Left colon (tissue), 2 donors: ENCODE results near the gene PLCL2. TPM values are rescaled to one million over a fixed set of nuclear protein-coding genes. Genes with fewer than 3 reads are reported as not detected.
"Not testable (repeated sequence)": the region's sequence is repeated elsewhere in the genome, so short reads cannot be mapped to it uniquely, and the experiment has no call there.

Experiments
- ATAC-seq: fragments of 200-7000 bp; cut with Tn5 transposase; one replicate; pipeline ENCODE4 v1.9.1; 2020; ENCODE audit warnings: mild to moderate bottlenecking, moderate library complexity
- DNase-seq, 2 donors: peaks; one replicate each; pipeline ENCODE4 v3.0.0-alpha.2; 2020
- intact Hi-C, 2 donors: fragments of 100-400 bp; cut with DNase I in 1 of 2; cut with micrococcal nuclease in 1 of 2; formaldehyde crosslinking; loops; one replicate each; pipeline versions ENCODE4 v1.11.2 to v1.14.0; 2022; cut with DNase I, micrococcal nuclease
- total RNA-seq, 2 donors: library from RNA; stranded (reverse); fragmentation: NEBNext Ultra II Directional; extraction: Animal tissue kit (Norgen Biotek cat#: 25700); gene quantifications; one replicate each; pipeline ENCODE4 v1.2.1, GENCODE V29; 2021
- donor health status: DM: no; HTN: no; CAD: no.
- donor health status: DM: yes; HTN: yes; CAD: no.

Gene PLCL2
- total RNA-seq, 2 donors from 2014 or later = 15.3 to 28.7 TPM

DNA sequence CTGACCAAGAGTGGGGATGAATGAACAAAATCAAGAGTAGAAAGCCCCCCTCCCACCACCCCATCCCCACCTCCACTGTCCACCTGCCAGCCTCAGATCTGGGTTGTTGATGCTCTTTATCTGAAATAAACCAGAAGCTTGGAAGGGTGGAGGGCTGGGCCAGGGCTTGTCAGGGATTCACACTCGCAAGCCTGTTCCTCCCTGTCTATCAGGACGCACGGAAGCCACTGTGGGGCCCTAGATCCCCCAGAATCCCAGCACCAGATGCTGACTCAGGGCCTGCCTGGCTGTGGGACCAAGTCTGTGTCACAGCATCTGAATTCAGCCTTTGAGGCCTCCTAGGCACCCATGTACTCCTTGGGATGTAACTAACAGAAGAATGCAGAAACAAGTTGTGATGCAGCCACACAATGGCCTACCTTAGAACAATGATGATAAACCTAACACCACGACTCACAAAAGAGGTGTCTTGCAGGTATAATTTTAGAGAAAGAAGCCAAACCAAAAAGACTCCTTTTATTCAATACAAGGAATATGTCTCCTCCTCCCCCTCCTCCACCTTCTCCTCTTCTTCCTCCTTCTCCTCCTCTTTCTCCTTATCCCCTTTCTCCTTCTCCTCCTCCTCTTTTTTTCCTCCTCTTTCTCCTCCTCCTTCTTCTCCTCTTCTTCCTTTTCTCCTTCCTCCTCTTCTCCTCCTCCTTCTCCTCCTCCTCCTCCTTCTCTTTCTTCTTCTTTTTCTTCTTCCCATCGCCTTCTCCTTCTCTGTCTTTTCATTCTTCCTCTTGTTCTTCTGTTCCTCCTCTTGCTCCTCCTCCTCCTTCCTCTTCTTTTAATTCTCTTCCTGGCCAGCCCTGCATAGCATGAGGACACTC, 234.7 kb downstream of the PLCL2 start:
- DNase-seq = no peak
- intact Hi-C loops = no loop called here

DNA sequence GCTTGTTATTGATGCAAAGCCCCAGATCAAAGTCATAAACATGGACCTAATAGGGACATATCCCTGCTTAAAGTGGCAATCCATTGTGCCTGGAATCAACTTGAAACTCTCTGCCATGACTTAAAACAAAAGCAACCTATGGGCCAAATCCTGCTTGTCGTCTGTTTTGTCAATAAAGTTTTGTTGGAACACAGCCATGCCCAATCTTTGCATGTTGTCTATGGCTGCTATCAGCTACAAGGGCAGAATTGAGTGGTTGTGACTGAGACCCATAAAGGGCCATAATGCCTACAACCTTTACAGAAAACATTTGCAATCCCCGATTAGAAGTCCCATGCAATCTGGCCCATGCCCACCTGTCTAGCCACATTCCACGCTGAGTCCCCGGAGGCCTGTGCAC, 235.4 kb downstream of the PLCL2 start:
- no peak for ATAC-seq
- no peak for DNase-seq
- intact Hi-C loops = no loop called here

More for the DNA sequence above, 234.7 kb downstream of the PLCL2 start:
- ATAC-seq = no peak

DNA sequence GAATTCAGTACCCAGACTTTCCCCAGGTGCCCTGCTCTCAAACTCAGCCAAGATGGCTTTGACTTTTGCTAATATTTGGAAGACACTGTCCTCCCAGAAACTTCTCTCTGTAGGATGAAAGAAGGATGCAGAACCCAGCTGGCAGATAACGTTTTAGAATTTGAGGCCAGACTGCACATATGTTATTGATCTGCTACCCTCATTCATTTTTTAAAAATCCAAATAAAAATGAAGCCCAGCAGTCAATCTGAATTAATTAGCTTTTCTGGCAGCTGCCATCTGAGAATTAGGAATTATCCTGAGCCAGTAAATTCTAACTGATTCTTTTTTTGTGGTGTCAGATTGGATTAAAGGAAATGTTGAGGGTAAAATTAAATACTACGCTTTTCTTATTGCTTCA, 236.6 kb downstream of the PLCL2 start:
- ATAC-seq = no peak
- DNase-seq = no peak
- intact Hi-C loops = no loop called here

DNA sequence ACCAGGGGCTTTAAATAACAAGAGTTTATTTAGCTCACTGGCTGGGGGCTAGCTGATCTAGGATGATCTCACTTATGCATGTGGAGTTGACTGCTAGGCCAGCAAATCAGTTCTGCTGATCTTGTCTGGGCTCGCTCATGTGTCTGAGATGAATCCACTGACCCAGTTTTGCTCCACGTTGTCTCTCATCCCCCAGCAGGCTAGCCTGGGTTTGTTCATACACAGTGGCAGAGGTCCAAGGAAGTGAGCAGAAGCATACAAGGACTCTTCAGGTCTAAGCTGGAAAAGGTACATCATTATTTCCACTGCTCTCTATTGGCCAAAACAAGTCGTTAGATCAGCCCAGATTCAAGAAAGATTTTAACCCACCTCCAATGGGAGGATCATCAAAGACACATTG, 238.0 kb downstream of the PLCL2 start:
- intact Hi-C loops = no loop called here
- DNase-seq (no peak), ATAC-seq (no peak)

DNA sequence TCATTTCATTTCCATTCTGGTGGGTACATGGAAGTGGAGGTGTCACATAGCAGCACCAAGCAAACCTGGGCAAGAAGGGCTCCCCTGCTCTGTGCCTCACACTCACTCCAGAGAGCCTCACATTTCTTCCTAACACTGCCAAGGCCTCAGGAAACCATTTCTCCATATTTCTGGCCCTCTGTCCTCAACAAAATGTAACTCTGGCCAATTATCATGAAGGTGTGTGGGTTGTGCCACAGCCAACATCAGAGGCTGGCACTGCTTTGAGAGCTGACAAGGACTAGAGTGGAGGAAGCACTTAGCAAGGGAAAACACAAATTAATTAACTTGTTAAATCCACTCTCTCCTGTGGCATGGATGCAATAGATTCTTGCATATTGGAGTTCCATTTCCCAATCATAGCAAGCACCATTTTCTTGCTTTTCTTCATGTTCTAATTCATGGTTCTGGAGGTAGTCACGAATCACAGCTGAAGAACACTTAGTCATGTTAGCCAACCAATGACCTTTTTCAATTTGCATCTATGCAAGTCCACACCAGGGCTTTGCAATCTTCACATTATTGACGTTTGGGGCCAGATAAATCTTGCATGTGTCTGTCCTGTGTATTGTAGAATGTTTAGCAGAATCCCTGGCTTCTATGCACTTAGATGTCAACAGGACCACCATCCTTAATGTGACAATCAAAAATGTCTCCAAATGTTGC, 241.1 kb downstream of the PLCL2 start:
- DNase-seq = no peak
- intact Hi-C loops = no loop called here
- ATAC-seq = no peak

DNA sequence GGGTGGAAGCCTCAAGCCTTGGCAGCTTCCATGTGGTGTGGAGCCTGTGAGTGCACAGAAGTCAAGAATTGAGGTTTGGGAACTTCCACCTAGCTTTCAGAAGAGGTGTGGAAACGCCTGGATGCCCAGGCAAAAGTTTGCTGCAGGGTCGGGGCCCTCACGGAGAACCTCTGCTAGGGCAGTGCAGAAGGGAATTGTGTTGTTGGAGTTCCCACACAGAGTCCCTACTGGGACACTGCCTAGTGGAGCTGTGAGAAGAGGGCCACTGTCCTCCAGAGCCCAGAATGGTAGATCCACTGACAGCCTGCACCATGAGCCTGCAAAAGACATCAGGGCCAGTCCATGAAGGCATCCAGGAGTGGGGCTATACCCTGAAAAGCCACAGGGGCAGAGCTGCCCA, 243.9 kb downstream of the PLCL2 start:
- ATAC-seq, DNase-seq, intact Hi-C loops: not testable (repeated sequence)

DNA sequence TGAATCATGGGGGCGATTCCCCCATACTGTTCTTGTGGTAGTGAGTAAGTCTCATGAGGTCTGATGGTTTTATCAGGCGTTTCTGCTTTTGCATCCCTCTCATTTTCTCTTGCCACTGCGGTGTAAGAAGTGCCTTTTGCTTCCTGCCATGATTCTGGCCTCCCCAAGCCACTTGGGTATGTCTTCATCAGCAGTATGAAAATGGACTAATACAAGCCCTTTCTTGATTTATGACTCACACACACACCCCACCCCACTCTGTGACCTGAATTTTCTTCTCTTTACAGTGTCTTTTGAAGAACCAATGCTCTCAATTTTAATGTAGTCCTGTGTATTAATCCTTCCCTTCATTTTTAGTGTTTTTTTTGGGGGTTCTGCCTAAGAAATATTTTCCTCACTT, 244.8 kb downstream of the PLCL2 start:
- intact Hi-C loops = no loop called here
- DNase-seq (no peak), ATAC-seq (no peak)

DNA sequence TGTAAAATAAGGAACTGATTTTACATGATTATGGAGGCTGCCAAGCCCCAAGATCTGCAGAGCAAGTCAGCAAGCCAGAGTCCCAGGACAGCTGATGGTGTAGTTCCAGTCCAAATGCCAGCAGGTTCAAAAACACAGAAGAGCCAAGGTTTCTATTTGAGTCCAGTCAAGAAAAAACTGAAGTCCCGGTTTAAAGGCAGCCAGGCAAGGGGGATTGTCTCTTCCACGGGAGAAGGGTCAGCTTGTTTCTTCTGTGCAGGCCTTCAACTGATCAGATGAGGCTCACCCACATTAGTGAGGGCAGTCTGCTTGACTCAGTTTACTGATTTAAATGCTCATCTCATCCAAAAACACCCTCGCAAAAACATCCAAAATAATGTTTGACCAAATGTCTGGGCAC, 246.2 kb downstream of the PLCL2 start:
- intact Hi-C loops = no loop called here
- DNase-seq = no peak
- ATAC-seq = no peak

DNA sequence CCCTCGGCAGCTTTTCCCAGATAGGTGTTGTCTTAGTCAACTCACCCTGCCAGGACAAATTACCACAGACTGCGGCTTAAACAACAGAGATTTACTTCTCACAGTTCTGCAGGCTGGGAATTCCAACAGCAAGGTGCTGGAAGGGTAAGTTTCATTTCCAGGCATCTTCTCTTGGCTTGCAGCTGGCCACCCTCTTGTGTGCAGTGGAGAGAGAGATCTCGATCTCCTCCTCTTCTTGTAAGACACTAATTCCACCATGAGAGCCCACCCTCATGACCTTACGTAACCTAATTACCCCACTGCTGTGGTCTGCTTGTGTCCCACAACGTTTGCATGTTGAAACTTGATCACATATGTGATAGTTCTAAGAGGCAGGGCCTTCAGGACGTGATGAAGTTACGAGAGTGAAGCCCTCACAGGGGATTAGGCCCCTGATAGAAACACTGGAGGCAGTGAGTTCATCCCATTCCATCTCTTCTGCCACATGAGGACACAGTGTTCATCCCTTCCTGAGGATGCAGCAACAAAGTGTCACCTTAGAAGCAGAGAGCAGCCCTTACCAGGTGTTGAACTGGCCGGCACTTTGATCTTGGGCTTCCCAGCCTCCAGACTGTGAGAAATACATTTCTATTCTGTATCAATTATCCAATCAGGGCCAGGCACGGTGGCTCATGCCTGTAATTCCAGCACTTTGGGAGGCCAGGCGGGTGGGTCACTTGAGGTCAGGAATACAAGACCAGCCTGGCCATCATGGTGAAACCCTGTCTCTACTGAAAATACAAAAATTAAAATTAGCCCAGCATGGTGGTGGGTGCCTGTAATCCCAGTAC, 247.7 kb downstream of the PLCL2 start:
- intact Hi-C loops = no loop called here
- no peak for ATAC-seq
- no peak for DNase-seq

DNA sequence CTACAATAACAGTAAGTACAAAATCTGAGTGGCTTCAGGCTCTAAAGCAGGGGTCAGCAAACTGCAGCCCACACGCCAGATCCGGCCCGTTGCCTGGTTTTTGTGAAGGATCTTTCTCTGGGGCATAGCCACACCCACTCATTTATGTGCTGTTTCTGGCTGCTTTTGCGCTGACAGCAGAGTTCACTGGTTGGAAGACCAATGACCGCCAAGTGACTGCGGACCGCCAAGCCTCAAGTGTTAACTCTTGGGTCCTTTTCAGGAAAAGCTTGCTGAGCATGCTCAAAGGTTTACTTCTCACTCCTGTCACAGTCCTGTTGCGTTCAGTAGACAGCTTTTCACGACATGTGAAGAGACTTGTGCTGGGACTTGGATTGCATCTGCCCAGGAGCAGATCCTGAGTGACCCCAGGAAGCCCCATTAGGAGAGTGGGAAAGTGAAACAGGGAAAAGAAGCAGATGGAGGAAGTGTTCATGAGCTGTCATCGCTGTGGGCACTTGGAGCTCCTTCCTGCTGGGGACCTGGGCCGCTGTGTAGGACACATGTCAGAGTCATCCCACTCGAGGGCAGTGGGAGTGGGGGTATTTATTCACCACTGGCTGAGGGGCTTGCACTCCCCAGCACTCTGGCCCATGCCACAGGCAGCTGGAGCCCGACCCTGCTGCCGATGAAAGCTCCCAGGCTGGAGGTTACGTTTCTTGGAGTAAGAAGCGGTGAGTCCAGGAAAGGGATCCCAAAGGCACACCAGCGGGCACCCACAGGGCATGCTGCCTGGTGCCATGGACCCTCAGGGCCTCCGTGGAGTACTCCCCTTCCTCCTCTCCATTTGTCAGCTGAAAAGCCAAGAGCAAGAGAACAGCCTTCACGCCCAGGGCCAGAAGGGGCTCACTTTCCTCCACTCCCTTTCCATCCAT, 249.1 kb downstream of the PLCL2 start:
- intact Hi-C loops = no loop called here
- no peak for ATAC-seq

DNA sequence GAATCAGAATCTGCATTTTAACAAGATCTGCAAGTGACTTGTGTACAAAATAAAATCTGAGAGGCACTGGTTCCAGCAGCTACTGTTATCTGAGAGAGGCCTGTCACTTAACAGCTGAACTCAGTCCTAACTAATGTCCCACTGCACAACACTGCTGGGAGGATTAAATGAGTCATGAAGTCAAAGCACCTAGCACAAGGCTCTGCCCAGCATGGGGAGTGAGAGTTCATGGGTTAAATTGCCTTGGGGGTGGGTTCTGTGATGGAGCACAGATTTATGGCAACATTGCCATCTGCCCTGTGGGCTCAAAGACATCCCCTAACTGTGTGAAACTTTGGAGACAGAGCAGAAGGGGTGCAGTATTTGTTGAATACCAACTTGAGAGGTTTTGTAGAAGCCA, 250.9 kb downstream of the PLCL2 start:
- ATAC-seq = no peak
- DNase-seq = no peak
- intact Hi-C loops = no loop called here

More for the DNA sequence above, 249.1 kb downstream of the PLCL2 start:
- DNase-seq = no peak

DNA sequence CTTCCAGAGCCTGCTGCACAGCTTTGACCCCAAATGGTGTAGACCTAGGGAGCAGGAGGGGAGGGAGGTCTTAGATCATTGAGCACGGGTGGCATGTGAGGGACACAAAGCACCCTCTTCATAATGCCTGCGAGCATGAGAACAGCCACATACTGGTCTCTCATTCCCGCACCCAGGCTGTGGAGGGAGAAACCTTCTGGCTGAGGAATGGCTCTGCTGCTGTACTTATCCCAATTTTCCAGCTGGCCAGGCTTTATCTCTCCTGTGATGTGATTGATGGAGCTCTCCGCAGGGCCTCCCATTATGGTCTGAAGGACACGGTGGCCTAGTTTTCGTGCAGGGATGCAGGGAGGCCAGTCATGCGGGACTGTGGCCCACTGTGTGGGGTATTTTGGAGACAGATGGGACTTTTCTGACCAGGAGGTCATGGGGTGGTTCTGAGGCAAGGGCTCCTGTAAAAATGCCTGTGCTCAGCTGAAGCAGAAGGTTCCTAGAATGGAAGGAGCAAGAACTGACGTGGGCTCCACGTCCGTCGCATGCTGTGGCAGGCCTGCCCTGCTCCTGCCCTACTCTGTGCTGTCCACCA, 251.5 kb downstream of the PLCL2 start:
- ATAC-seq (no peak), DNase-seq (no peak)
- intact Hi-C loops = no loop called here

DNA sequence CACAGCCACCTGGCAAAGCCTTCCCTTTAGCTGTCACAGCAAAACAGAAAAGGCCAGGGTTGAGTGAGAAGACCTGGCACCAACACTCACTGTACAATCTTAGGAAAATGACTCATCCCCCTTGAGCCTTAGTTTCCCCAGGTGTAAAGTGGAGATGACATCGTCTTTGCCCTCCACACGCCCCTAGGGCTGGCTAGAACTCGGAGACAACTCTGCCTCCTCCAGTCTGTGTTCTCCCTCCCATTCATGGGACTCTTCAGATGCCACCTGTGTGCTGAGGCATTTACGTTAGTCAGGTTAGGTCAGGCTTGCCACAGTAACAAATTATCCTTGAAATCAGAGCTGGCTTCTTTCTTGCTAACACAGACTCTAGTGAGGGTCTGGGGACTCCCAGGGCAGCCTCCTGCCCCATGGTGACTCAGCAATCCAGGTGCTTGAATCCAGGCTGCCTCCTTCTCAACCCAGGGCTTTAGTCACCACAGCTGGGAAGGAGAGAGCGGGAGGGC, 252.6 kb downstream of the PLCL2 start:
- no peak for ATAC-seq
- intact Hi-C loops = no loop called here
- DNase-seq = no peak

DNA sequence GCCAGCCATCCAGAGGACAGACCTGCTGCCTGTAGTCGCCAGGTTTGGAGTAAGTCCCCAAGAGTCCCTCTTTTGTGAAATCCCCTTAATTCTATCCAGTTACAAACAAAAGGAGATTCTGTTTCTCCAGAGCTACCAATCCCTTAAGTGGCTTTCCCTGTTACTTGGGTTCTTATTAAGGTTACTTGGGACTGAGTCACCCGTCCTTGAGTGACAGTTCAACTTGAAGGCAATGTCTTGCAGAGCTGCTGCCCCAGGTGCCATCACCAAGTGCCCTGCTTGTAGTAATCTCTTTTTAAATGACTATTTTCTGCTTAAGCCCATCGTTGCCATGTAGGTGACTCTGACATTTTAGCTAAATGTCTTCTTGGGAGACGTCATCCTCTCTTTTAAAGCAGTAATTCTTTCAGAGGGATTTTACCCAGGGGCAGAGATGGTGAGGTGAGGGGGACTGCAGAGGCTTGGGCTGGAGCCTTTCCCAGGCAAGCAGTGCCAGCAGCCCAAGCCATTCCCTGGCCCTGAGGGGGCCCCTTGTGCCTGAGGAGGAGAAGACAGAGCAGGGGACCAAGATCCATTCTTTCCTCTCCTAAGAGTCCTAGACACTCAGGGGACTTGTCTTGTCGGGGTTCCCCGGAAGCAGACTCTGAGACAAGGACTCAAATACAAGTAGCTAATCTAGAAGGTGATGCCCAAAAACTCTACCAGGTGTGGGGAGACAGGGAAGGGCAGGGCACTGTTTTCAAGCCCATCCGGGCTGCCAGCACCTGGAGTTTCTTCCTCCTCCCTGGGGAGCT, 253.7 kb downstream of the PLCL2 start:
- DNase-seq (no peak), ATAC-seq (no peak)
- intact Hi-C loops = no loop called here
